ENCODE results near the gene RBM38.
A peak's percentile ranks its signal among the peaks of the same experiment; 100 is the strongest.

The RBM38 gene

DNA sequence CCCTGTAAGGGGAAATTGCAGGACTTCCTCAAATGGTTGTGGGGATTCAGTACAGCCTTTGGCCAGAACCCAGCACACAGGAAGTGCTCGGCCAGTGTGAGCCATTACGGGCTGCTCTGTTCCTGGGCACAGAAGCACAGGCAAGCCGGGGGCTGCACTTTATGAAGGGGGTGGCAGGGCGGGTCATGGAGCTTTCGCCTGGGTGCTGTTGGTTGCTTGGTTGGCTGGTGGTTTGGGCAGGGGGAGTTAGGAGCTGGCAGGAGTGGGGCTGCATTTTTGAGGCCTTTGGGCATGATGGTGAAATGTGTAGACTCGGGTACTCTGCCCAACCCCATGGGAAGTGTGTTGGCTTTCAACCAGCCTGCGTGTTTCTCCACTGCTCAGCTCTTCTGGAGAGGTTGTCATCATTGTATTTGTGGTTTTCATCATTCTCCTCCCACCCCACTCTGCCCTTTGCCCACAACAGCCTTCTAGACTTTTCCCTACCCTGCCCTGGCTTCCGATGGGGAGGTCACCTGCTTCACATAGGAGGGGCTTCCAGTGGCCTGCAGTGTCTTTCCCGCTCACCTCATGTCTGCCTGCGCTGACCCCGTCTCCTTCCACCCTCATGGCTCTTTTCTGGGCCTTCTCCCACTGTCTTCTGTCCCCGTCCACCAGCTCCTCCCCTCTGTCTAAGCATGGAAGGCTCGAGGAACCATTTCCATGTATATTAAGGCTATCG, 16.1 kb upstream of the RBM38 start:
- DNase-seq = no peak
- ATAC-seq = no peak

DNA sequence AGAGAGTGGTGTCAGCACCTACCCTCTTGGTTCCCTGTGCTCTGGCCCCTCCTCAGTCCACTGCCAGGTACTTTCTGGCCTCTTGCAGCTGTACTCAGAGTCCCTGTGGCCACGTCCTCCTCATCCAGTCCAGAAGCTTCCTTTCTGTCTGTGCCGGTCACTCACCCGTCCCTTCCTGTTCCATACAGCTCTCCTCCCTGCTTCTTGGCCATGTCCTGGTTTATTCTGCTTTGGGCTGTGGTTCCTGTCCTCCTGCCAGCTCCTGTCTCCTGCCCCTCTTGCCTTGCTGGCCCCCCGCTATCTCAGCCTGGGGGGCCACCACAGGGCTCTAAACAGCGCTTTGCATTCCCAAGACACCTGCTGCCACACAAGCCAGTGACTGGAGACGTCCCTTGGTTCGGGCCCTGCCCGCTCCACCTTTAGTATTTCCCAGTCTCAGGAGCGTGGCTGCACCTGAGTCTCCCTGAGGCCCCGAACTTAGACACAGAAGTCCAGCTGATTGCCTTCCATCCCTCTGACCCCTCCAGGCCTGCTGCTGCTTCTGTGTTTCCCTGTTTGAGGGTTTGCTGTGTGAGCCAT, 15.5 kb upstream of the RBM38 start:
- DNase-seq (no peak), ATAC-seq (no peak)

DNA sequence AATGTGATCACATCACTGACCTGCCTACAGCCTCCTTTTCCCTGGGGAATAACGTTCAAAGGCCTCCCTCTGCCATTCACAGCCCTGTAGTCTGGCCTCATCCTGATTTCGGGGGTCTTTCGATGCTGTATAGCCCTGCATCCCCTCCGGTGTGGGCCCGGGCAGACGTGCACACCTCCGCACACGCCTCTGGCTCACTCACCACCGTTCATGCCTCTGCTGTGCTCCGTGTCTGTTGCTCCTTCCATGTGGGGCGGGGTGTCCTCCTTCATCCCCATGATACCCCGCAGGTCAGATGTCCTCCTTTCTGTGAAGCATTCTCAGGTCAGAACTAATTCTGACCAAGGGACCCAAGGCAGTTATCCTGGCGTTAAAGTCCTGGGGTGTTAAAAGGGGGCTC, 13.8 kb upstream of the RBM38 start:
- ATAC-seq (no peak), DNase-seq (no peak)

DNA sequence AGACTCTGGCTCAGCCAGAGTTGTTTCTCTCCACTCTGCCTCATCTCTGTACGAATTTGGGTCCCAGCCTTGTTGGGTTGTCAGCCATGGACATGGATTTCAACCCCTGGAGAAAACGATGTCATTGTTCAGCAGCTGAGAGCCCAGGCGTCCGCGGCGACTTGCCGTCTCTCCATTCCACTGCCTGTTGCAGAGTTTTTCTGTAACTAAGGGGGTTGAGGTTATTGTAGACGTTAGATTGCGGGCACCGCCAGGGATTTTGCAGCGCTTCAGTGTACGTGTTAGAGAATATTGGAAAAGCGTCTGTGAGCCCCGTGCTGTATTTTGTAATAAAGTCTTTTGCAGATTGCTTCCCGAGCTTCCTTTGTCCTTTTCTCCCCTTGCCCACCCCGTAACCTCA, 13.1 kb upstream of the RBM38 start:
- ATAC-seq (no peak), DNase-seq (no peak)

DNA sequence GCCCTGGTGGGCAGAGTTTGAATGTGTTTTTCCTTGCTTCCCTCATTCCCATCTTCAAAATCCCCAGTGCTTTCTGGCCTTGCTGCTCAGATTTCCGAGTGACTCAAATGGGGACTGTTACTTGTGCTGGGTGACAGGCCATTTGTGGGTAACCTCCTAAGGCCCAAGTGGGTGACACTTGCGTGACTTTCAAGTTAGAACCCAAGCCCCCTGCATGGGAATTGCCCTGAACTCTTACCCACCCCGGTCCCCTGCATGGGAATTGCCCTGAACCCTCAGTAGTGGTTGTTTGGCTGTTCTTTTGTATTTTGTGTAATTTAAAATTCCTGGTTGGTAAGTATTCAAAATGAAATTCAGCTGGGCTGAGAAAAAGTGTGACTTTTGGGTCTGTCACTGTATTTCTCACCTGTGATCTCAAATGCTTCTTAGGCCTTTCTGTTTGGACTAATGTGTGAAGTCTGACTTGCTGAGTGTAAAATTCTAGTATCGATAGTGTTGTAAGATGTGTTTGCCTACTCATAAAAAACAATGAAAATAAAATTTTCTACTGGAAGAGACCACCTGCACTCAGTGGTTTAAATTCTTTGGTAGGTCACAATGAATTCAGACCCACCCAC, 12.4 kb upstream of the RBM38 start:
- DNase-seq = no peak
- no peak for ATAC-seq

DNA sequence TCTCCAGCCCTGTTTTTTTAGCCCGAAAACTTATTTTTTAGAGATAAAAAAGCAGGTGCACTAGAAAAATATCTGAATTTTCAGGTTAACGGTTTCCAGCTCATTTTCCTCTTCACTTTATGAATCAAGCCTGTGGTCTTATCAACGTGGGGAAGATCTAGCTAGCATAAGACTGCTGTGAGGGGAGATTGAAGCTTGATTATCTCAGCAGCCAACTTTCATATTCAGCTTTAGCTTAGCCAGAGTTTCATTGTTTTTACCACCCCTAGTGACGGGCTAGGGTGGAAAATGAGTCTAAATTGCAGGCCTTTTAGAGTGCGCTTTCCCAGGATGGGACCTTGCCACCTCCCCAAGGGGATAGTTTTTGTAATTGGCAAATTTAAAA, 11.9 kb upstream of the RBM38 start:
- ATAC-seq (no peak), DNase-seq (no peak)

DNA sequence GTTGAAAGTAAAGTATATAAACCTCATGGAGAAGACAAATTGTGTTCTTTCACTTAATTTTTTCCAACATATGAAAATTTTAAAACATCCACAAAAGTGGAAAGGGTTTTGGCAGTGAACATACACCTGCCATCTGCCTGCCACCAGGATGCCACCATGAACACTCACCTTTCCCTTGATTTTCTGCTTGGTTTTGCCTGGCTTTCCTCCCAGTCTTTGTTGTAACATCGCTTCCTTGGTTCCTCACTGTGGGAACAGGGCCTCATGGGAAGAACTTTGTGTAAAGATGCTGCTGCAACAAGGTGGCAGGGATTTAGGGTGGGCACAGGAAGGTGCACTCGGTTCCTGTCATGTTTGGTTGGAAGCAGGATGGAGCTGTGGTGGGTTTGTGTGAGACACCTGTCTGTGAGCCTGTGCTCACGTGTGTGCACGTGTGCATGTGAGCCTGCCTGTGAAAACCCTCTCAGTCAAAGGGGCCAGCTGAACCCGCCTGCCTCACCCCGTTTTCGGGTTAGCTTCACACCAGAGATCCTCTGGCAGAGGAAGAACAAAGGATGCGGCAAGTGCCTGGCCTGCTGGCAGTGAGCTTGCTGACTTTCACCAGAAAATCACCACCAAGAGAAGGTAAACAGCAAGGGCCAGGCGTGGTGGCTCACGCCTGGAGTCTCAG, 11.0 kb upstream of the RBM38 start:
- ATAC-seq (no peak), DNase-seq (no peak)

DNA sequence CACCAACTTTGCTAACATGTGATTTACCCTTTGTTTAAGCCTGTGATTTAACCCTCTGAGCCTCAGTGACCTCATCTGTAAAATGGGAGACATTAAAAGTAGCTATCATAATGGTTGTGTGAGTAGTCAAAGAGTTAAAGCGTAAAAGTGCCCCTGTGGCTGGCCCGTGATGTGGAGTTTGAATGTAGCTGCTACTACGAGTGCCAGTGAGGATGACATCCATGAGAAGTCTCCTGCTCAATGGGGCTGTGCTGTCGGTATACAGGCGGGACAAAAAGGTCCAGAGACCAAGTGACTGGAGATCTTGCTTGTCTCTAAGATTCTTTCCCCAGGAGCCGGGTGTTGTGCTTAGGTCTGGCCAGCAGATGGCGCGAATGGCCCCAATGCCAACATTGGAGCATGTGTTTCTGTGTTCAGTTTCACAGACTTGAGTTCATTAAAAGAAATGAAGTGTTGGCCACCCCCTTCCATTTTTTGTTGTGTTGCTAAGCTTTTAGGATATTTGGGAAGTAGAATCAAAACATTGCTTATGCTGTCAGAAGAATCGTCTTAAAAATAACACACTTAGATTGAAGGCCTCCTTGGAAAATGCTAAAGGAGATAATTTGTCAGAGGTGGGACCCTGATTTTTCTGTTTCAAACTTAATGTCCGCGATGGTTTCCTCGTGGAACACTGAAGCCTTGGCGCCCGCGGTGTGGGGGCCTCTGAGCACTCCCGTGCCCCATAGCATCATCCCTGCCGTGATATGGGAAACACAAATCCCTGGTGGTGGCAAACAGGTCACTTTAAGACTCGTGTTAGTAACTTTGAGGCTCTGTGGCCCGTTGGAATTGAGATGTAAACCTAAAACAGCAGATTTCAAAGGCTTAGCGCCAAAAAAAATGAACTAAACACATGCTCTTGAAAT, 9.3 kb upstream of the RBM38 start:
- DNase-seq (peak; percentile 86), ATAC-seq (peak; percentile 58)

DNA sequence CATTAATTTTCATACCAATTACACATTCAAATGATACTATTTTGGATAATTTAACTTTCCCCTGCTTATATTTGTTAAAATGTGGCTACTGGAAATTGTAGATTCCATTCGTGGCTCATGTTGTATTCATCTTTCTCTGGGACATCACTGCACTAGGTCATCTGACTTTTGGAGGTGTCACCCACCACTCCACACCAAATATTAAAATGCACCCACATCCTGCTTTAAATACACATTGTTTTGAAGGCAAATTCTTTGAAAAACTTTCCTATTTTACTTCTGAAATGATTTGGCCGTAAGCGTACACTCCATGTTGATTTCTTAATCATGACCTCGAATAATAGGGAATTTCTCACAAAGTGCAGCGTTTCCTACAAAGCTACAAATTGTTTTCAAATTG, 8.7 kb upstream of the RBM38 start:
- ATAC-seq (no peak), DNase-seq (no peak)

DNA sequence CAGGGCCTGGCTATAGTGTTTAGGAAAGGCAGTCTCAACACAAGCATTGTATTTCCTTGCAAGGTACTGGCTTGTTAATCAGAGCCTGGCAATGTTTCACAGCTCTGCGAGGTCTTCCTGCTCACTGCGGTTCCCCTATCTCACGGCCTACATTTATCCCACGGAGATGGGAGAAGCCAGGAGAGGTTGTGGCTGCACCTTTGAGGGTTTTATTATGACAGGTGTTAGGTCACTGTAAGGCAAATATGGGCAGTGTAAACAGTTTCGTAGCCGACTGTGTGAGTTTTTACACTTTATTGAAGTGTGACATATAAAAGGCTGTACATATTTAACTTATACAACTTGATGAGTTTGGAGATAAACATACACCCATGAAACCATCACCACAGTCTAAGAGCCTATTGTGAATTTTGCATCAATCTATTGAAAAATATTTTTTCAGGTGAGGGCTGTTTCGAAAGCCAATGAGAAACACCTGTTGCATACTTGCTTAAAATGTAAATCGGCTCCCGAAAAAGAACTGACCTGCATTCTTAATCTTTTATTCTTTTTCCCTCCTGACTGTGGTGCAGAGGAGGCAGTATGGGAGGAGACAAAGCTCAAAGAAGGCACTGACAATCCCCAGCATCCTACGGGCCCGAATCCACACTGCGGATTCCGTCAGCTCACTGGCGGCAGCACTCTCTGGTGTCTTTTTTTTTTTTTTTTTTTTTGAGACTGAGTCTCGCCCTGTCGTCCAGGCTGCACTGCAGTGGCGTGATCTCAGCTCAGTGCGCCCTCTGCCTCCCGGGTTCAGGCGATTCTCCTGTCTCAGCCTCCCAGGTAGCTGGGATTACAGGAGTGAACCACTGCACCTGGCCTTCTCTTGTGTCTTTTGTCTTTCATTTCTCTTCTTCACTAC, 7.5 kb upstream of the RBM38 start:
- no peak for ATAC-seq
- DNase-seq = no peak

DNA sequence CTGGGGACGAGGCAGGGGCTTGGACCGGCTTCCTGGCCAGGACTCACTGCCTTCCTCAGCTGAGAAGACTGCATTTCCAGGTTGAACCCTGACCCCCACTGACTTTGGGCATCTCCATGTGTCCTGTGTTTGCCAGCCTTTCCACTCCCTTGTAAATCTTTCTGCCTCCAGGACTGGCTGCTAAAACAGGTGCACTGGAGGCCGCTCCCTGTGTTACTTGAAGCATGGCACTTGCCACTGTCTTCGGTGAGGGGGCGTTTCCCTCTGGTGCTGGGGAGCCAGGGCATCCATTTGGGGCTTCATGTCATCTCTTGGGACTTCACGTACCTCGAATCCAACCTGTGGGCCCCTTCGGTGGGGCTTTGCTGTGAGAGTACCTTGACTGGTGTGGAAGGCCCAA, 6.7 kb upstream of the RBM38 start:
- no peak for DNase-seq
- no peak for ATAC-seq

DNA sequence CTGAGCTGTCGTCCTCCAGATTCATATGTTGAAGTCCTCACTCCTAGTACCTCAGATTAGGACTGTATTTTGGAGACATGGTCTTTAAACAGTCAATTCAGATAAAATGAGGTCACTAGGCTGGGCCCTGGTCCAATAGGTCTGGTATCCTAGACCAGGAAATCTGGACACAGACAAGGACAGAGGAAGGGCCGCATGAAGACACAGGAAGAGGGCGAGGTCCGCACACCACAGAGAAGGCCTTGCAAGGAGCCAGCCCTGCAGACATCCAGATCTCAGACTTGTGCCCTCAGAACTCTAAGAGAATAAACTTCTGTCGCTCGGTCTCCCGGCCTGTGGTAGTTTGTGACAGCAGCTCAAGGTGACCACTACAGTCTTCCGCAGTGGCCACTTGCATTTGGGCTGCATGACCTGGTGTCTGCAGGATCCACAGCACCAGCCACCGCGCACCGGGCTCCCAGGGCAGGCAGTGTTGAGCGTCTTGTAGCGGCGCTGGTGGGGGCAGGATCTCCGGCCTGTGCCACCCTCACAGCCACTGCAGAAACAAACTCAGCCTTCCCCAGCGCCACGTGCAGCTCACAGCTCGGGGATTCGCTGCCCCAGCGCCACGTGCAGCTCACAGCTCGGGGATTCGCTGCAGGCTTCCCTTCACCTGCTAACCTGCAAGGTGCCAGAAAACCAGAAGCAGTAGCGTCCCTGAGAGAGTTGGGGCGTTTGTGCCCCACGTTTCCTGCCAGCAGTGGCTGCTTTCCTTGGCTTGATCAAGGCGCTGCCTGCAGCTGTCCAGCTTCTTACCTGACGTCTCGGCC, 6.0 kb upstream of the RBM38 start:
- no peak for DNase-seq
- ATAC-seq = no peak

DNA sequence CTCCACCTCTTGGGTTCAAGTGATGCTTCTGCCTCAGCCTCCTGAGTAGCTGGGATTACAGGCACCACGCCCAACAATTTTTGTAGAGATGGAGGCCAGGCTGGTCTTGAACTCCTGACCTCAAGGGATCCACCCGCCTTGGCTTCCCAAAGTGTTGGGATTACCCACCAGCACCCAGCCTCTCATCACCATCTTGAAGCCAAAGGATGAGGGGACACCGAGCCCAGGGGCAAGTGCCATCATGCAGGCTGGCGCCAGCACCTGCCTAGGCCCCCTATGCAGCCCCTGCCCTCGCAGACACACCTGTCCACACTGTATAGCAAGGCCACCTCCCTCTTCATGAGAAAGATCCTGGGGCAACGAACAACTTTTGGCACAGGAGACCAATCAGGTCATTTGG, 5.3 kb upstream of the RBM38 start:
- DNase-seq (no peak), ATAC-seq (no peak)

DNA sequence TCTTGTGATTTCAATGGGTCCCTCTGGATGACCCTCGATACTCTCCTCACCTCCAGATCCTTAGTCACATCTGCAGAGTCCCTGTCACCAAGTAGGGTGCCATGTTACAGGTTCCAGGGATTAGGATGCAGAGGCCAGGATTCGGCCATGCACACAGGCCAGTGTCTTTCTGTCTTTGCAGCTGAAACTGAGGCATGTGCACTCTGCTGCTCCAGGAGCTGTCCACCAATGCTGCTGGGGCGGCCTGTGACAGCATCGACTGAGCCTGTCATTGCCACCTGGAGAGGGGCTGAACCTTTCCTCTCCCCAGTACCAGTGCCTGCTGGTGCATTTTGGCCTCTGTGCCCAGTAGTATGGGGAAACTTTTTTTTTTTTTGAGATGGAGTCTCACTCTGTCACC, 4.4 kb upstream of the RBM38 start:
- ATAC-seq = no peak
- DNase-seq = no peak

DNA sequence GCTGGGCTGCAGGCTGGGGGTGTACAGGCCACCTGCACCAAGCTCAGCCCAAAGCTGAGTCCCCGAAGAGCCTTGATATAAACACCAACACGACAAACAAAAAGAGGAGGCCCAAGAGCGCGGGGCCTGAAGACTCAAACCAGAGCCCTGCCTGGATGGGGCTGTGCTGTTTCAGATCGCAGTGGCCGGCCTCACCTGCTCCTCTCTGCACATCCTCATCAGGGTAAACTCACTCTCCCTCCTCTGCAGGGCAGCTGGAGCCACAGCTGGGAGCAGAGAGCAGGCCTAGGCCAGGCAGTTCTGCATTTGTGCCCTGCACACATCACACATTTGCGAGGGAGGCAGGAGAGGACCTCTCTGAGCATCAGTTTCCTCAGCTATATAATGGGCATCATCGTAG, 3.7 kb upstream of the RBM38 start:
- no peak for DNase-seq
- no peak for ATAC-seq

DNA sequence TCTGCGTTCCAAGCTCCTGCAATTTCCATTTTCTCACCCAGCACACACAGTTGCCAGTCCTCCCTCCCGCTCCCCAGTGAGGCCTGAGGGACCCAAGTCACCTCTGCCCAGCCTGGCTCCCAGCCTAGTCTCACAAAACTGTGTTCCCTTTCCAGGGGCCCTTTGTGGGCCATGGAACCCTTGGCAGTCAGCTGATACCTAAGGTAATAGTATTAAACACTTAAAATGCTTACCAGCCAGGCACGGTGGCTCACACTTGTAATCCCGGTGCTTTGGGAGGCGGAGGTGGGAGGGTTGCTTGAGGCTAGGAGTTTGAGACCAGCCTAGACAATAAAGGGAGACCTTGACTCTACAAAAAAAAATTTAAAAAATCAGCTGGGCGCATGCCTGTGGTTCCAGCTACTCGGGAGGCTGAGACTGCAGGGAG, 3.2 kb upstream of the RBM38 start:
- DNase-seq (no peak), ATAC-seq (no peak)

DNA sequence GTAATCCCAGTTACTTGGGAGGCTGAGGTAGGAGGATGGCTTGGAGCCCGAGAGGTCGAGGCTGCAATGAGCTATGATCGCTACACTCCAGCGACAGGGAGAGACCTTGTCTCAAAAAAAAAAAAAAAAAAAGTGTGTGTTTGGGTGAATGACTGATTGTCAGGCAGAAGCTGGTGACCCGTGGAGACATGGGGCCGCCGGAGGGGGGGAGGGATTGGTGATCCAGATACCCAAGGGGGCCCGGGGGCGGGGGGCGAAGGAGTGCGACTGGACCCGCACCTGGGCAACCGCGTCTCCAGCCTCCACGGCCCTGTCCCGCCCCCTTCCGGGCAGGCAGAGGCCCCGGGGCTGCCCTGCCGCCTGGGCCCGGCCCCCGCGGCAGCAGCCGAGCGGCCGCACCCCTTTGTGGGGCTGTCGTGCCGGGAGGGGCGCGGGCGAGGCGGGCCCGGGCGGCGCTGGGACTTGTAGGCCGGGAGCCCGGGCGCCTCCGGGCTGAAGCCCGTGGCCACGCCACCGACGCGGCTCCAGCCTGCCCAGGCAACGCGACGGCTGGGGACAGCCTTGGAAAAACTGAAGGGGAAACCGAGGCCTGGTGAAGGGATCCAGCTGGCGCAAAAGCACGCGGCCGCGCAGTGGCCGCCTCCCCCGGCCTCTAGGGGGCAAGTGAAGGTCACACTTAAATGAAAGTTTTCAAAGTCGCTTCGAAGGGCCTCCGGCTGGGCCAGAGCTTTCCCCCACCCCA, 2.1 kb upstream of the RBM38 start:
- DNase-seq = peak; percentile 75
- ATAC-seq = peak; percentile 21

DNA sequence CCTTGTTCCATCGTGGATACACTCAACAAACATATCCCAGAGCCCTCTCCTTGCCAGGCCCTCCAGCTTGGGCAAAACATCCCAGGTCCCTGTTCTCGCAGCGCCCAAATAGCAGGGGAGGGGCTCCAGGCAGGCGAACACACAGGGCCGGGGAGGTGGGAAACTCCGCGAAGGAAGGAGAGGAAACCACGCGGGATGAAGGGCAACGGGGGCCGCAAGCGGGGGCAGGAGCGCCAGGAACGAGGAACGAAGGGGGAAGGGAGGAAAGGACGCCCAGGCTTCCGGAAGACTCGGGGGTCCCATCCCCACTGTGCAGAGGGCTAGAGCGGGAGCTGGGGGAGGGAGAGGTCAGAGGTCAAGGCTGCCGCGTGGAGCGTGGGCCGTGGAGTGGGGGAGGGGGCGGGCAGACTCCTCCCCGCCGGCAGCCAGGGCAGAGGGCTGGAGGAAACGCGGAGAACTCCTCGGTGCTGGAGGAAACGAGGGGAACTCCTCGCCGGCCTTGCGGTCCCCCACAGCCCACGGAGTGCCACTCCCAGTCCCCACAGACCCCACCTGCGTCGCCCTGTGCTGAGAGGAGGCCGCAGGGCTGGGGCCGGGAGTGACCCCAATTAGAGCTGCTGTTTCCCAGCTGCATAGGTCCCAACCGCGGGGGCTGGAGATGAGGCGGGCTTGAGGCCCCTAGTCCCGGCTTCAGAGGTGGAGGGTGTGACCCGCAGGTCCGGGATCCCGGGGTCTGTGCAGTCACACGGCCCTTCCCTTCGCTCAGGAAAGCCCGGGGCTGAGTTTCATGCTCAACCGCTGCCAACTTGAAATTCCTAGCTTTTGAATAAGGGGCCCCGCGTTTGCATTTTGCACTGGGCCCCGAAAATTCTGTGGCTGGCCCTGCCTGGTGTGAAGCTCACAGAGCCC, 1.2 kb upstream of the RBM38 start:
- DNase-seq (peak; percentile 80), ATAC-seq (peak; percentile 15)
